ENCODE measurements around the gene CIDEC. TPM values are rescaled to one million over a fixed set of nuclear protein-coding genes. Genes with fewer than 3 reads are reported as not detected.

Gene CIDEC
- total and polyA plus RNA-seq, 2 of the 13 experiments (the other 11 are each of a cell fraction or from before 2014, with no cell fraction given), result 2.5 to 10.4 TPM

DNA sequence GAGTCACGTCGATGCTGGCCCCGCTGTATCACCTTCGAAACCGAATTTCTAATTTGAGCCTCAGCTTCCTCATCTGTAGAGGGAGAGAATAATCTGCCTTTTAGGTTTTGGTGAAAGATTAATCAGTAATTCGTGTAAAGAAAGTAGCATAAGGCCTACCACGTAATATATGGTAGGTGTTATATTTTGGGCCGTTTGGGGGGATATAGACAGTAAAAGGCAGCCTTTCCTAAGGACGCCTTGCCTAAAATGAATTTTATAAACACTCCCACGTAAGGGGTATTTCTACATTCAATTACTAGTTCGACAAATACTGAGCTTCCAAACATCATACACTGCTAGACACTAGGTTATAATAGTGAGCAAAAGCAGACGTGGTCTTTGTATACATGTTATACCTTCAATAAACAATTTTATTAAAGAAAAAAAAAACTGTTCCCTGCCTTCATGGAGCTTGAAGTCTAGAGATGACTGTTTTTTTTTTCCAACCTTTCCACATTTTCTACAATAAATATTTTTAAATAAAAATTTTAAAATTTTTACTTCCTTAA is 11.1 kb upstream of the CIDEC start (continued):
- no peak for TF ChIP-seq ZNF446 (CRISPR knock-in tag; IDR thresholded peaks at IDR 0.05)
- TF ChIP-seq NR3C1 (CRISPR knock-in tag; IDR thresholded peaks at IDR 0.05), result no peak
- TF ChIP-seq GATAD1 (CRISPR knock-in tag; IDR thresholded peaks at IDR 0.05), result no peak
- TF ChIP-seq THYN1 (CRISPR knock-in tag; IDR thresholded peaks at IDR 0.05; ENCODE audit: borderline replicate concordance, low read depth), result no peak
- TF ChIP-seq ZNF331 (CRISPR knock-in tag; IDR thresholded peaks at IDR 0.05), result no peak
- no peak for TF ChIP-seq ZMYM3 (CRISPR knock-in tag; IDR thresholded peaks at IDR 0.05)
- TF ChIP-seq ZFP90 (CRISPR knock-in tag; IDR thresholded peaks at IDR 0.05; ENCODE audit: borderline replicate concordance), result peak; percentile 12; the same call in 1 of the 2 replicates
- no peak for TF ChIP-seq HMG20A (CRISPR knock-in tag; IDR thresholded peaks at IDR 0.05; ENCODE audit: borderline replicate concordance)
- peak; percentile 15; the same call in 1 of the 2 replicates for TF ChIP-seq KDM5A (IDR thresholded peaks at IDR 0.05; ENCODE audit: borderline replicate concordance, low read length)
- no peak for TF ChIP-seq CEBPB (IDR thresholded peaks at IDR 0.05; ENCODE audit: borderline replicate concordance, low read depth, low read length)
- 0 out of 2 replicates have a peak, but pooled peaks have one; percentile 2 for TF ChIP-seq ZNF709 (CRISPR knock-in tag; IDR thresholded peaks at IDR 0.05)
- TF ChIP-seq, protein P1, sequence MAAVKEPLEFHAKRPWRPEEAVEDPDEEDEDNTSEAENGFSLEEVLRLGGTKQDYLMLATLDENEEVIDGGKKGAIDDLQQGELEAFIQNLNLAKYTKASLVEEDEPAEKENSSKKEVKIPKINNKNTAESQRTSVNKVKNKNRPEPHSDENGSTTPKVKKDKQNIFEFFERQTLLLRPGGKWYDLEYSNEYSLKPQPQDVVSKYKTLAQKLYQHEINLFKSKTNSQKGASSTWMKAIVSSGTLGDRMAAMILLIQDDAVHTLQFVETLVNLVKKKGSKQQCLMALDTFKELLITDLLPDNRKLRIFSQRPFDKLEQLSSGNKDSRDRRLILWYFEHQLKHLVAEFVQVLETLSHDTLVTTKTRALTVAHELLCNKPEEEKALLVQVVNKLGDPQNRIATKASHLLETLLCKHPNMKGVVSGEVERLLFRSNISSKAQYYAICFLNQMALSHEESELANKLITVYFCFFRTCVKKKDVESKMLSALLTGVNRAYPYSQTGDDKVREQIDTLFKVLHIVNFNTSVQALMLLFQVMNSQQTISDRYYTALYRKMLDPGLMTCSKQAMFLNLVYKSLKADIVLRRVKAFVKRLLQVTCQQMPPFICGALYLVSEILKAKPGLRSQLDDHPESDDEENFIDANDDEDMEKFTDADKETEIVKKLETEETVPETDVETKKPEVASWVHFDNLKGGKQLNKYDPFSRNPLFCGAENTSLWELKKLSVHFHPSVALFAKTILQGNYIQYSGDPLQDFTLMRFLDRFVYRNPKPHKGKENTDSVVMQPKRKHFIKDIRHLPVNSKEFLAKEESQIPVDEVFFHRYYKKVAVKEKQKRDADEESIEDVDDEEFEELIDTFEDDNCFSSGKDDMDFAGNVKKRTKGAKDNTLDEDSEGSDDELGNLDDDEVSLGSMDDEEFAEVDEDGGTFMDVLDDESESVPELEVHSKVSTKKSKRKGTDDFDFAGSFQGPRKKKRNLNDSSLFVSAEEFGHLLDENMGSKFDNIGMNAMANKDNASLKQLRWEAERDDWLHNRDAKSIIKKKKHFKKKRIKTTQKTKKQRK (IDR thresholded peaks at IDR 0.05; ENCODE audit: low read length), result no peak
- no peak for TF ChIP-seq MEIS2 (CRISPR knock-in tag; IDR thresholded peaks at IDR 0.05)
- peak; percentile 28; the same call in 1 of the 2 replicates for TF ChIP-seq NFIC (IDR thresholded peaks at IDR 0.05; ENCODE audit: low read length)

Data from HepG2 (cell line).